CD8-positive, alpha-beta memory T cell (primary cell): ENCODE measurements around the gene UPF3A. TPM values are rescaled to one million over a fixed set of nuclear protein-coding genes. Genes with fewer than 3 reads are reported as not detected.
A peak's percentile ranks its signal among the peaks of the same experiment; 100 is the strongest.
"Not testable (repeated sequence)": the region's sequence is repeated elsewhere in the genome, so short reads cannot be mapped to it uniquely, and the experiment has no call there.

Experiments used
- CTCF ChIA-PET: fragments of 350-600 bp; sonication (Branson Sonifier 250); formaldehyde crosslinking; loops from one replicate; lab custom pipeline; 2021; ENCODE audit warnings: antibody characterized with exemption; lab: Charles Lee
- POLR2A ChIA-PET: fragments of 350-600 bp; sonication (Branson Sonifier 250); formaldehyde crosslinking; loops from one replicate; lab custom pipeline; 2021; ENCODE audit warnings: antibody characterized with exemption; lab: Charles Lee
- DNase-seq, 5 donors: peaks; one replicate each; pipeline versions ENCODE4 v3.0.0 to v3.0.0-alpha.2; 2020 to 2022; ENCODE audit warnings: mixed read lengths in 1 of 5
- H3K27ac ChIP-seq: one replicate; pipeline ENCODE4 v1.7.0; 2013; ENCODE audit warnings: low read depth, mild to moderate bottlenecking, low read length, moderate library complexity
- H3K27me3 ChIP-seq: 2 replicates; pipeline ENCODE4 v1.7.0; 2013; ENCODE audit warnings: low read length, mild to moderate bottlenecking; ENCODE audit not compliant: insufficient read depth, poor library complexity, severe bottlenecking
- H3K36me3 ChIP-seq: 2 replicates; pipeline ENCODE4 v1.7.0; 2013; ENCODE audit warnings: mild to moderate bottlenecking, low read length, moderate library complexity; ENCODE audit not compliant: insufficient read depth
- H3K4me1 ChIP-seq: 2 replicates; pipeline ENCODE4 v1.7.0; 2013; ENCODE audit warnings: mild to moderate bottlenecking, low read length, moderate library complexity; ENCODE audit not compliant: insufficient read depth
- H3K4me3 ChIP-seq: 2 replicates; pipeline ENCODE4 v1.7.0; 2013; ENCODE audit warnings: mild to moderate bottlenecking, low read length
- H3K9me3 ChIP-seq: 2 replicates; pipeline ENCODE4 v1.7.0; 2013; ENCODE audit warnings: mild to moderate bottlenecking, low read length
- H3K27ac Mint-ChIP-seq, 8 donors: one replicate each; pipeline ENCODE4 v1.8.0; 2020 to 2021; ENCODE audit warnings: mixed read lengths in 8 of 8, mild to moderate bottlenecking in 6 of 8, inconsistent platforms in 3 of 8, moderate library complexity in 3 of 8
- H3K27me3 Mint-ChIP-seq, 2 donors: one replicate each; pipeline ENCODE4 v1.8.0; 2020 to 2021; ENCODE audit warnings: mixed read lengths in 2 of 2, mild to moderate bottlenecking in 1 of 2, moderate library complexity in 1 of 2
- H3K36me3 Mint-ChIP-seq, 3 donors: one replicate each; pipeline ENCODE4 v1.8.0; 2020 to 2021; ENCODE audit warnings: mixed read lengths in 3 of 3, inconsistent platforms in 1 of 3, mild to moderate bottlenecking in 1 of 3
- H3K4me1 Mint-ChIP-seq, 3 donors: one replicate each; pipeline ENCODE4 v1.8.0; 2020 to 2021; ENCODE audit warnings: mixed read lengths in 3 of 3, inconsistent platforms in 1 of 3, mild to moderate bottlenecking in 1 of 3
- H3K4me3 Mint-ChIP-seq, 7 donors: one replicate each; pipeline ENCODE4 v1.8.0; 2020 to 2021; ENCODE audit warnings: mixed read lengths in 7 of 7, mild to moderate bottlenecking in 6 of 7, moderate library complexity in 4 of 7, inconsistent platforms in 2 of 7
- H3K9me3 Mint-ChIP-seq, 5 donors: one replicate each; pipeline ENCODE4 v1.8.0; 2020 to 2022; ENCODE audit warnings: mixed read lengths in 5 of 5, mild to moderate bottlenecking in 3 of 5, moderate library complexity in 2 of 5, inconsistent platforms in 1 of 5
- polyA plus RNA-seq: library from polyadenylated mRNA; unstranded; fragments of 300-500 nt; fragmentation: Illumina TruSeq; gene quantifications from one replicate; pipeline ENCODE4 v1.2.3, GENCODE V29; 2021
- total RNA-seq, 2 experiments: library from RNA; stranded (reverse); gene quantifications; one replicate each; pipeline ENCODE4 v1.2.3, GENCODE V29; 2021

The UPF3A gene
- total and polyA plus RNA-seq, 3 experiments from 2014 or later = 41.4 to 52.9 (median 48.0) TPM

DNA sequence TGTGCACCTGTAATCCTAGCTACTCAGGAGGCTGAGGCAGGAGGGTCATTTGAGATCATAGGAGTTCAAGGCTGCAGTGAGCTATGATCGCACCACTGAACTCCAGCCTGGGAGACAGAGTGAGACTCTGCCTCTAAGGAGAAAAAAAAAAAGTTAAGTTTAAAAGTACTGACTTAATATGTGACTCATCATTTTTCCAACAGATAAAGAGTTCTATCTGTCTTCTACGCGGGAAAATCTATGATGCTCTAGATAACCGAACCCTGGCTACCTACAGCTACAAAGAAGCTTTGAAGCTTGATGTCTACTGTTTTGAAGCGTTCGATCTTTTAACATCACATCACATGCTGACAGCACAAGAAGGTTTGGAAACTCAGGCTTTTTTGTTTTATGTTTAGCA lies 39.5 kb upstream of the UPF3A start:
- no peak for DNase-seq
- ChIA-PET CTCF (no interaction called here), POLR2A (no interaction called here)
- no peak overlapping the region for H3K4me3 ChIP-seq
- H3K9me3 Mint-ChIP-seq = no peaks in the 10 kb centered on the region
- H3K27ac ChIP-seq = no peak overlapping the region
- H3K27ac Mint-ChIP-seq = no peak overlapping the region
- H3K4me1 ChIP-seq = peaks cover under 1% of the 10 kb centered on the region
- peaks cover 15 to 87% (median 29%) of the 10 kb centered on the region in 3 donors for H3K36me3 Mint-ChIP-seq
- H3K27me3 ChIP-seq = no peaks in the 10 kb centered on the region
- no peaks in the 10 kb centered on the region for H3K9me3 ChIP-seq
- no peak overlapping the region for H3K4me3 Mint-ChIP-seq
- H3K27me3 Mint-ChIP-seq = no peaks in the 10 kb centered on the region
- H3K36me3 ChIP-seq = peaks cover 81% of the 10 kb centered on the region
- peaks cover 23 to 40% (median 32%) of the 10 kb centered on the region in 3 donors for H3K4me1 Mint-ChIP-seq

DNA sequence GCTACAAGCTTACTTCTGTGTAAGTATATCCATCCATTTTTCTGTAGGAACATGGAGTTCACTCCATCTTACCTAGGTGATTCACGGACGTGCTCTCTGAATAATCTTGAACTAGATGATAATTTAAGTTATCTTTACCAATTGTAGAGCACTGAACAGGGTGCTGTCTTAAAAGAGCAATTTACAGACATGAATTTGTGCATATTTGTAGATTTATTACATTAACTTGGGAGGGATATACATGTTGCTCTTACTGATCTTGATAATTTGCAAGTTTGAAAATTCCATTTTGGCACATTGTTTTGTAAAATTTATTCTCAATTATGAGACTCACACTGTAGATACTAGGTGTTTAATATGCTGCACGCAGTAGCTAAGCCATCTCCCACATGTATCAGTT lies 37.4 kb upstream of the UPF3A start:
- DNase-seq = no peak
- ChIA-PET POLR2A (interaction anchor here (0.6 kb wide), 1 partner anchor 70 kb away, joined by 3 read pairs; no protein-coding TSS in a partner anchor), CTCF (no interaction called here)
- peaks cover 17 to 29% (median 24%) of the 10 kb centered on the region in 3 donors for H3K4me1 Mint-ChIP-seq
- Histone ChIP-seq H3K9me3 (no peaks in the 10 kb centered on the region), H3K4me1 (no peaks in the 10 kb centered on the region), H3K4me3 (no peak overlapping the region), H3K27me3 (no peaks in the 10 kb centered on the region), H3K27ac (no peak overlapping the region), H3K36me3 (peaks cover 69% of the 10 kb centered on the region)
- H3K36me3 Mint-ChIP-seq = peaks cover 14 to 90% (median 31%) of the 10 kb centered on the region in 3 donors
- no peak overlapping the region for H3K4me3 Mint-ChIP-seq
- H3K27ac Mint-ChIP-seq = peak overlapping the region in 1 of 8 donors; percentile 36
- H3K27me3 Mint-ChIP-seq = no peaks in the 10 kb centered on the region
- no peaks in the 10 kb centered on the region for H3K9me3 Mint-ChIP-seq

DNA sequence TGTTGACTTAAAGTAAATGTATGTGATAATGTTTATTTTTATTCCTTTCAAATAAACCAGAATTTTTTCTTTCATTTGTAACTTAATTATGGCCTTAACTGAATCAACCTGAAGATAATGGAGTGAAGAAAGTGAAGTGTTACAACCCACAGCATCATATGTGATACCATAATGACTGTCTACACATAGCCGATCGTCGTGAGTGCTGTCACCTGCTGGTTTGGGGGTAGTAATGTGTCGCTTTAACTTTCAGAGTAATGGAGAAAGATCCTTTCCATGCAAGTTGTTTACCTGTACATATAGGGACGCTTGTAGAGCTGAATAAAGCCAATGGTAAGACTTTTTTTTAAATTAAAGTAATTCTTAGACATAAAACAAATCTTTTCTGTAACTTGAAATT lies 36.8 kb upstream of the UPF3A start:
- H3K4me1 ChIP-seq = no peaks in the 10 kb centered on the region
- H3K27ac Mint-ChIP-seq = peak overlapping the region in 1 of 8 donors; percentile 38
- POLR2A ChIA-PET = interaction anchor here (0.7 kb wide), 1 partner anchor 321 kb away, joined by 3 read pairs; no protein-coding TSS in a partner anchor
- H3K4me3 ChIP-seq = no peak overlapping the region
- H3K9me3 ChIP-seq = no peaks in the 10 kb centered on the region
- no peaks in the 10 kb centered on the region for H3K27me3 Mint-ChIP-seq
- H3K4me3 Mint-ChIP-seq = no peak overlapping the region
- H3K36me3 Mint-ChIP-seq = peaks cover 14 to 88% (median 26%) of the 10 kb centered on the region in 3 donors
- CTCF ChIA-PET = no interaction called here
- peaks cover 17 to 29% (median 22%) of the 10 kb centered on the region in 3 donors for H3K4me1 Mint-ChIP-seq
- H3K9me3 Mint-ChIP-seq = no peaks in the 10 kb centered on the region
- peaks cover 62% of the 10 kb centered on the region for H3K36me3 ChIP-seq
- H3K27me3 ChIP-seq = no peaks in the 10 kb centered on the region
- DNase-seq = no peak
- no peak overlapping the region for H3K27ac ChIP-seq

DNA sequence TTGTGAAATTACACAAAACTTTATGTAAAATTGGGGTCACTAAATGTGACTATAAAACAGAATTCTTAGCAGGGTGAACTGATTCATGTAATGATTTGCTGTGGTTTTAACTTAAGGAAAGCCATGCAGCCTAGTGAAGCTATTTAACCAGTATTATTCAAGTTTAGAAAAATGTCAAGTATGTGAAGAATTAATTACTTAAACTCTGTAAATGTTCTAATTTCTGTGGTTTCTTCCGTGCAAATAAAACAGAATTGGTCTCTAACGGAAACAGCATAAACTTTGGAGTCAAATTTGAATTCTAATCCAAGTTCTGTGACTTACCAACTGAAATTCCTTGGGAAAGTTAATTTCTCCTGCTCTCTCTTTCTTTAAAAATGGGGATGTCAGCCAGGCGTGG lies 33.4 kb upstream of the UPF3A start:
- Mint-ChIP-seq H3K36me3 (peaks cover 16 to 85% (median 28%) of the 10 kb centered on the region in 3 donors), H3K4me1 (peaks cover 17 to 20% (median 20%) of the 10 kb centered on the region in 3 donors), H3K4me3 (no peak overlapping the region), H3K27me3 (no peaks in the 10 kb centered on the region), H3K27ac (no peak overlapping the region), H3K9me3 (no peaks in the 10 kb centered on the region)
- Histone ChIP-seq H3K4me1 (no peaks in the 10 kb centered on the region), H3K27ac (no peak overlapping the region), H3K9me3 (no peaks in the 10 kb centered on the region), H3K36me3 (peaks cover 58% of the 10 kb centered on the region), H3K4me3 (no peak overlapping the region), H3K27me3 (no peaks in the 10 kb centered on the region)
- CTCF ChIA-PET = no interaction called here
- no peak for DNase-seq
- POLR2A ChIA-PET = no interaction called here

DNA sequence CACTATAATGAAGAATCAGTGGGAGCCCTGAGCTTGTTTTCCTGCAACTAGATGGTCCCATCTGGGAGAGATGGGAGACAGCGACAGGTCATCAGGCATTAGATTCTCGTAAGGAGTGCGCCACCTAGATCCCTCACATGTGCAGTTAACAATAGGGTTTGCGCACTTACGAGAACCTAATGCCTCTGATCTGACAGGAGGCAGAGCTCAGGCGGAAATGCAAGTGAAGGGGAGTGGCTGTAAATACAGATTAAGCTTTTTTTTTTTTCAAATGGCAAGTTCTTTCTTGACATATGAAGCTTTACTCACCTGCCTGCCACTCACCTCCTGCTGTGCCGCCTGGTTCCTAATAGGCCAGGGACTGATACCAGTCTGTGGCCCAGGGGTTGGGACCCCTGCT lies 32.3 kb upstream of the UPF3A start:
- Histone ChIP-seq H3K4me1 (no peaks in the 10 kb centered on the region), H3K9me3 (no peaks in the 10 kb centered on the region), H3K4me3 (no peak overlapping the region), H3K27ac (no peak overlapping the region), H3K27me3 (no peaks in the 10 kb centered on the region), H3K36me3 (peaks cover 52% of the 10 kb centered on the region)
- POLR2A ChIA-PET = no interaction called here
- no peak for DNase-seq
- no peaks in the 10 kb centered on the region for H3K27me3 Mint-ChIP-seq
- H3K27ac Mint-ChIP-seq = no peak overlapping the region
- H3K36me3 Mint-ChIP-seq = peaks cover 18 to 82% (median 21%) of the 10 kb centered on the region in 3 donors
- H3K4me3 Mint-ChIP-seq = no peak overlapping the region
- H3K4me1 Mint-ChIP-seq = peaks cover 14 to 19% (median 18%) of the 10 kb centered on the region in 3 donors
- CTCF ChIA-PET = no interaction called here
- H3K9me3 Mint-ChIP-seq = no peaks in the 10 kb centered on the region

DNA sequence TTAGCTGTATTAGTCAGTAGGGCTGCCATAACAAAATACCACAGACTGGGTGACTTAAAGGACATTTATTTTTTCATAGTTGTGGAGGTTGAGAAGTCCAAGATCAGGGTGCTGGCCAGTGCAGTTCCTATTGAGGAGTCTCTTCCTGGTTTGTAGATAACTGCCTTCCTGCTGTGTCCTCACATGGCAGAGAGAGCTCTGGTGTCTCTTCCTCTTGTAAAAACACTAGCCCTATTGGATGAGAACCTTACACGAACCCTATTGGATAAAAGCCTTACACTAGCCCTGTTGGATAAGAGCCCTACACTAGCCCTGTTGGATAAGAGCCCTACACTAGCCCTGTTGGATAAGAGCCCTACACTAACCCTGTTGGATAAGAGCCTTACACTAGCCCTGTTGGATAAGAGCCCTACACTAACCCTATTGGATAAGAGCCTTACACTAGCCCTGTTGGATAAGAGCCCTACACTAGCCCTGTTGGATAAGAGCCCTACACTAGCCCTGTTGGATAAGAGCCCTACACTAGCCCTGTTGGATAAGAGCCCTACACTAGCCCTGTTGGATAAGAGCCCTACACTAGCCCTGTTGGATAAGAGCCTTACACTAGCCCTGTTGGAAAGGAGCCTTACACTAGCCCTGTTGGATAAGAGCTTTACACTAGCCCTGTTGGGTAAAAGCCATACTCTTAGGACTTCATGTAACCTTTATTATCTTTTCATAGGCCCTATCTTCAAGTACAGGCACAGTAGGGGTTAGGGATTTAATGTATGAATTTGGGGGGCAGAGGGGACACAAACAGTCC lies 29.6 kb upstream of the UPF3A start:
- H3K4me1 ChIP-seq, H3K4me3 Mint-ChIP-seq, H3K9me3 ChIP-seq, POLR2A ChIA-PET, H3K27ac ChIP-seq, H3K4me3 ChIP-seq, H3K27me3 ChIP-seq, H3K9me3 Mint-ChIP-seq, CTCF ChIA-PET, DNase-seq, H3K27me3 Mint-ChIP-seq: not testable (repeated sequence)
- Mint-ChIP-seq H3K27ac (peak overlapping the region in 2 of 8 donors; percentile 51 to 59), H3K36me3 (peaks cover 12 to 82% (median 35%) of the 10 kb centered on the region in 3 donors), H3K4me1 (peaks cover 17 to 30% (median 24%) of the 10 kb centered on the region in 3 donors)
- H3K36me3 ChIP-seq = peaks cover 36% of the 10 kb centered on the region

DNA sequence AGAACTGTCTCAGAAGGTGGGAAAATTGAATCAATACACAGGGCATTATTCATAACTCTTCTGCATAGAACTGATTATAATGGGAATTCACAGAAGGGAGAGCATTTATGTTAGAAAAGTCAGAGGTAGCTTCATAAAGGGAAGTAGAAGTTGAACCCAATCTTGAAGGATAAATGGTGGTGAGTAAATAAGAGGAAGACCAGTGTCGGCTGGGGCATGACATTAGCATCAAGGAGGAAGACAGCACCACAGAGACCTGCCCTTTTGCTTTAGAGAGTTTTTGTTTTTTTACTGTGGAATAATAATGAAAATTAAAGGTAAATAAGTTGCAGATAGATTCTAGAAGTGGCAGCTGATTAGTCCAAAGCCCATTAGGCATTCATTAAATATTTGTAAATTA lies 24.9 kb upstream of the UPF3A start:
- ChIA-PET POLR2A (interaction anchor here (0.6 kb wide), 1 partner anchor 43 kb away, joined by 5 read pairs; no protein-coding TSS in a partner anchor), CTCF (no interaction called here)
- H3K4me1 Mint-ChIP-seq = peaks cover 30 to 52% (median 46%) of the 10 kb centered on the region in 3 donors
- peaks cover 21 to 86% (median 42%) of the 10 kb centered on the region in 3 donors for H3K36me3 Mint-ChIP-seq
- Histone ChIP-seq H3K27ac (no peak overlapping the region), H3K4me3 (no peak overlapping the region), H3K9me3 (no peaks in the 10 kb centered on the region), H3K36me3 (peaks cover 58% of the 10 kb centered on the region), H3K4me1 (peaks cover 8% of the 10 kb centered on the region), H3K27me3 (no peaks in the 10 kb centered on the region)
- no peak overlapping the region for H3K4me3 Mint-ChIP-seq
- DNase-seq = no peak
- H3K27me3 Mint-ChIP-seq = no peaks in the 10 kb centered on the region
- H3K9me3 Mint-ChIP-seq = no peaks in the 10 kb centered on the region
- peak overlapping the region in 4 of 8 donors; percentile 1 to 39 (median 4) for H3K27ac Mint-ChIP-seq

DNA sequence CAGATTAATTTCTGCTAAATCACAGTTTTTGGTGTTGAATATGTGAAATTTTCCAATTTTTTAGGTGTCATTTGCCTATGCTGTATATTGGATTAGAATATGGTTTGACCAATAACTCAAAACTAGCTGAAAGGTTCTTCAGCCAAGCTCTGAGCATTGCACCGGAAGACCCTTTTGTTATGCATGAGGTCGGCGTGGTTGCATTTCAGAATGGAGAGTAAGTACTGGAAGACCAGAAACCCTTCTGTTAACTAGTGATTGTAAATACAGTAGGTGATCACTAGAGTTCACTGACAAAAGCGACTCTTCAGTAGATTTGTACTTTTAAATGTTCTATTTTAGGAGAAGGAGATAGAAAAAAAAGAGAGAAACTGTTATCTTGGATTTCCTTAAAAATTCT lies 24.4 kb upstream of the UPF3A start:
- Histone ChIP-seq H3K27ac (no peak overlapping the region), H3K9me3 (no peaks in the 10 kb centered on the region), H3K4me3 (no peak overlapping the region), H3K4me1 (peaks cover 10% of the 10 kb centered on the region), H3K27me3 (no peaks in the 10 kb centered on the region), H3K36me3 (peaks cover 59% of the 10 kb centered on the region)
- Mint-ChIP-seq H3K27ac (no peak overlapping the region), H3K36me3 (peaks cover 21 to 86% (median 42%) of the 10 kb centered on the region in 3 donors), H3K4me3 (no peak overlapping the region), H3K9me3 (no peaks in the 10 kb centered on the region), H3K4me1 (peaks cover 35 to 55% (median 51%) of the 10 kb centered on the region in 3 donors), H3K27me3 (no peaks in the 10 kb centered on the region)
- ChIA-PET CTCF (no interaction called here), POLR2A (interaction anchor here (0.6 kb wide), 1 partner anchor 43 kb away, joined by 5 read pairs; no protein-coding TSS in a partner anchor)
- no peak for DNase-seq
